T-helper 1 cell treated with Interleukin-12 subunit alpha and Interleukin-12 subunit beta and Interleukin-4 antibody, amounts not matched to agents 30 ng/mL and 1 ng/mL, for 36 hours (primary cell): ENCODE data around the gene CCDC70. TPM values are rescaled to one million over a fixed set of nuclear protein-coding genes. Genes with fewer than 3 reads are reported as not detected.

Experiments used
- intact Hi-C: fragments of 100-400 bp; cut with micrococcal nuclease; formaldehyde crosslinking; loops from one replicate; pipeline ENCODE4 v1.15.1; 2024
- total RNA-seq: library from RNA; stranded (reverse); gene quantifications from 2 replicates; pipeline ENCODE4 v1.2.3, GENCODE V29; 2022

CCDC70 gene
- total RNA-seq, 1 donor from 2014 or later = not detected

DNA sequence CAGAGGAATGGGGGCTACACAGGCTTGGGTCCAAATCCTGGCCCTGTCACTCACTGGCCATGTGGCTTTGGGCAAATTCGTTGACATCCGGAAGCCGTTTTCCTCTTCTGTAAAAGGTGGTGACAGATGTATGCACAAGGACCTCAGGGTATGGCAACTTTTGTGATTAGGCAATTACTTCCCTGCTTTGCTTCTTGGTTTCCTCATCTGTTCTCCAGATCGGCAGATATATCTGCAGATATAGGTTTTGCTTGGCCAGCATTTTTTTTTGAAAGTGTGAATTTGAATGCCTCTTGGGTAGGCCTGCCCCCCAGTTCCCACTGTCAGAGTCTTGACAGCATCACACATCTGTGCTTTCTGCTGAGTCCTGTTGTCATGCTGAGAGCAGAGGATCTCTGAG, 34.5 kb upstream of the CCDC70 start:
- intact Hi-C loops = loop anchor here (1.0 to 10.0 kb wide), 3 partner anchors 8 to 1592 kb away; partner anchors contain the start of gene CKAP2

DNA sequence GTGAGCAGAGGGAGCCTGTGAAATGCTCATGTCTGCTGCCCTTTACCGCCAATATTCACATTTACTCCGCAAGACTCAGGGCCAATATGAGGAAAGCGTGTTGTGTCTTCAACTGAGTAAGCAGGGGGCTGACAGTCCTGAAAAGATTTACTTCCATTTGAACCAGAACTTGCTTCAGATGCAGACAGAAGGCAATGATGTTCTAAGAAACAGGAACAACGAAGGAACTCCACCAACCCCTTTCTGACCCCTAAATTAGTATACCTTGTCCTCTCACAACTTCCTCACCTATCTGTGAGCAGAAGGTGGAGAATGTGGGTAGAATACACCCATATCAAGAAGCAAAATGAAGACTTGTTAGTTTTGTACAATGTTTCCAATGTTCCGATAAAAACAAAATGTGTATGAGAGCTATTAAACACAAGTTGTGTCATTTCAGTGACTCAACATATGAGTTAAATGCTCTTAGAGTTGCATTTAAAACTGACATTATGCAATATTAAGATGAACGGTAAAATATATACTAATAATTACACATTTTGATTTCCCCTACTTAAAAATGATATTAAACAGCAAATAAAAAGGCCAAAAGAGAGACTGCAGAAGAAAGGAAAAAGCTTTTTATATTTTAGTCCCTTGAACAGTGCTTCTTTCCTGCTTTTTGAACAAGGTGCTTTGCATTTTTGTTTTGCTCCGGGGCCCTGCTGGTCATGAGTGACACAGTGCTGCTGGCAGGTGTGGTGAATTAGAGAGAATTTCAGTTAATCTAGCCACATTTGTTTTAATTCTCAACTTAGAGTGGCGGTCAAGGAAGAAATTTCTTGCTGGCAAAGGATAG, 32.8 kb upstream of the CCDC70 start:
- intact Hi-C loops = loop anchor here (5.0 to 10.0 kb wide), 2 partner anchors 628 to 1594 kb away; partner anchors contain the start of gene CKAP2

DNA sequence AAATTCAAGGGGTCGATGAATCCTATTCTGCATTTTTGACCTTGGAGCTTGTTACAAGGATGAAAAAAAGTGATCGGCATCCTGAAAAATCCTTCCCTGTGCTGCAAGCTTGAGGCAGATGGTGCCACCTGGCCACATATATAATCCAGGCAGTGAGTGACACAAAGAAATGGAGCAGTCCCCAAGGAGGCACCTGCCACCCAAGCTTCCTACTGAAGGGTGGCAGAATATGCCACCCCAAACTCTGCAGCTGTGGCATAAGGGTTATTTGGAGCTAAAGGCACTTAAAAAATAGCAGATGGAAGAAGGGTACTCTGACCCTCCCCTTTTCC, 32.2 kb upstream of the CCDC70 start:
- intact Hi-C loops = loop anchor here (5.0 to 10.0 kb wide), 2 partner anchors 628 to 1595 kb away; partner anchors contain the start of gene CKAP2

DNA sequence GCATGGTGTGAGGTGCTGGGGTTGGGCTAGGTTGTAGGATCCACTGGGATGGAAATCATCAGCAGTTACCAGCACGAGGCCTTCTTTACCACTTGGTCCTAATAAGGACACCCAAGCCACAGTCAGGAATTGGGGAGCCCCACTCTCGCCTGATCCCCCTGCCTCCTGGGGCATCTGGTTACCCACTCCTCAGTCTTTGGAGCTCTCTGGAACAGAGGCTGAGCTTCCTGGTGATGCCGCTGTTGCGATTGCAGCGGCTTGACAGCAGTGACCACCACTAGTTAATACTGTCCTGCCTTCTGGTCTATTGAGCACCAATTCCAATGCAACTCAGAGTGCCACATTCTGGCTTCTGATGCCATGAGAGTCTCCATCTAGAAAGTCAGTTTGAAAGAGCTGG, 30.2 kb upstream of the CCDC70 start:
- intact Hi-C loops = no loop called here

DNA sequence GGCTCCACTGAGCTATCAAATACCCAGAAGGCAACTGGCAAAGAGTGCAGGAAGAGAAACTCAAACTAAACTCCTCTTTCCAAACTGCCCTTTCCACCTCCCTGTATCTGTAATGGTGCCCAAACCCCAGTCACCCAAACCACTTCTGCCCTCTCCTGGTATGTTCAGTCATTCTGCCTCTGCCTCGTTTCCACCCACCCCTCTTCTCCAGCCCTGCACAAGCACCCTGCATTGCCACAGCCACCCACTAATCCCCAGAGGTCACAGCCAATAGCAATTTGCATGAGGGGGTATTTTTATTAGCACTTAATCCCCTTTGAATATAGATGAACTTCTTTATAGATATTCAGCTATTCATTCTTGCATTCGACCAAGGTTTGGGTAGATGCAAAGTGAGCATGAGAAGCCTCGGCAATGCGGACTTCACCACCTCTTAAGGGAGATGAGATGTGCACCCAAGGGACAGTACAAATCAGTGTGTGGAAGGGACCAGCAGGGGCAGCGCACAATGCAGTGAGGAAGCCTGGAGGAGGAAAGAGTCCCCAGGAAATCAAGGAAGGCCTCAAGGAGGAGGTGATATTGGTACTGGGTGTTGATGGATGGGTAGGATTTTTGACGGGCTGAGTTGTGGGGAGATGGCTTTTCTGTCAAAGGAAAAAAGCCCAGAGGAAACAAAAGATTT, 29.2 kb upstream of the CCDC70 start:
- intact Hi-C loops = loop anchor here (1.0 kb wide), 5 partner anchors 10 to 707 kb away; partner anchors contain the start of gene DHRS12

DNA sequence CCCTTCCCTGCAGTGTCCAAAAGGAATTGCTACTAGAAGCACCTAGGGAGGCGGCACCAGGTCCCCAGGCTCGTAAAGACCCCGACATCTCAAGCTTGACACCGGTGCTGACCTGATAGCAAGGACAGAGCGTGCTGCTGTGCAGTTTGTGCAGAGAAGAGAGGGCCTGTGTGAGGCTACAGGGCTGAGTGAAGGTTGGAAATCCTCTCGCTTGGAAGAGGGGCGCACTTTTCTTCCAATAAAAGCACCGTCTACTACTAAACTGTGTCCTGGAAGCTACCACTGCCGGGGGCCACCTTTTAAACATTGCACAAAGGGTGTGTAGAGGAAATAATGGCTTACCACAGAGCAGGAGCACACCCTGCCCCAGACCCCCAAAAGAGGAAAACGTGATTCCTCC, 27.8 kb upstream of the CCDC70 start:
- intact Hi-C loops = no loop called here

DNA sequence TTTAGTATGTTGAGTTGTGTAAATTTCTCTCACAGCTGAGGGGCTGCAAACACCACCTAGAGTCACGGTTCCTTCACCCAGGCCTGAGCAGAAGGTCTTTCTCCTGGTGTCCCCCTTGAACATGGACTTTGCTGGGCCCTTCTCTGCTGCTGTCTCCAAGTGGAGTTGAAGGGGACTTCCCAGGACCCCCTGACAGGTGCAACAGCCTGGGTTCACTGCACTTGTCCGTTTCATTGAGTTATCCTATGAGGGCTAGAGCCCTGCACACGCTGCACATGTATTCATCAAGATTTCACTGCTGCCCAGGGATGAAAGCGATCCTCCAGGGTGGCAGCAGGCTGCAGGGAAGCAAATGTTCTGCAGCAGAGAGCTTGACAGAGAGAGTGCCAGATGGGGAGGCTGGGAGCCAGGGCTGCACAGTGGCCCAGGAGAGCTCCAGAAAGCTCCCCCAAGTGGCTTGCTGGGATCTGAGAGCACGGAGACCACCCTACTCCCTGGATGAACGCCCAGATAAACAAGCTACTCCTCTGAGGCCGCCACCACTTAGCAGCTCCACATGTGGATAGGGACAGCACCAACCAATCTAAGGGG, 27.1 kb upstream of the CCDC70 start:
- intact Hi-C loops = no loop called here

DNA sequence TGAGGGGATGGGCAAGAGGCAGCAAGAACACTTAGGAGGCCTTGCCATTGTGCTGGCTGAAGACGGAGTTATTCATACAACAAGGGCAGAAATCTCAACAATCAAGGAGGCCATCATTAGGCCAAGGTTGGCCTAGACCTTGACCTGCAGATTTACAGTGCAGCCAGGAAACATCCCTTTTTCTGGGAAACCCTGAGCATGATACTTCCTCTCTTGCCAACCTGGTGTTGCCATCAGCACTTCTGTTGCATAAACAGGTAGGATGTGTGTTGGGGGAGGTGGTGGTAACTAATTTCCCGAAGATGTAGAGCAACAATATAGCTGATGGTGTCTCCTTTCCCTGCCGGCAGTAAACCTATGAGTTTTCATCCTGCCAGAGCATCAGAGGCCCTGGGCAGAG, 24.8 kb upstream of the CCDC70 start:
- intact Hi-C loops = no loop called here

DNA sequence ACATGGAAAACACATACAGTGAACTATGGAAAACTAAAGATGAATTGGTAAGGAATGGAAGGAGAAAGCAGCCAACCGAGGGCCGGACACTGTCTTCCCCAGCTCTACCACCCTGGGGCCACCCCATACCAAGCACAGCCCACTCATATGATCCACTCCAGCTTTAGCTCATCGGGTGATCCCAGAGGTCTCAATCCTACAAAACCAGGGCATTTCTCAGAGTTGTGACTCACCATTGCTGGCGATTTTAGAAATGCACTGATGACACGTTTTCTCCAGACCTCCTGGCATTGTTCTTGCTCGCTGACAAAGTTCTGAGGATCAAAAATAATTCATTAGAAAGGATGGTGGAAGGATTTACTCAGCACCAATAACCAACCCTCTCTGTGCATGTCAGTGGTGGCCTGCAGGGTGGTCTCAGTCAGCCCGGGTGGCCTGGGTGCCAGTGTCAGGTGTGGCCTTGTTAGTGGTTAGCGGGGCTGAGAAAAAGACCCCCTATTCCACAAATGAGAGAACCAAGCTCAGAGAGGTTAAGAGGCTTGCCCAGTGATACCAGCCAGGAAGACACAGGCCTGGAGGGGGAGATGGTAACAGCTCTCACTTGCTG, 23.4 kb upstream of the CCDC70 start:
- intact Hi-C loops = no loop called here

DNA sequence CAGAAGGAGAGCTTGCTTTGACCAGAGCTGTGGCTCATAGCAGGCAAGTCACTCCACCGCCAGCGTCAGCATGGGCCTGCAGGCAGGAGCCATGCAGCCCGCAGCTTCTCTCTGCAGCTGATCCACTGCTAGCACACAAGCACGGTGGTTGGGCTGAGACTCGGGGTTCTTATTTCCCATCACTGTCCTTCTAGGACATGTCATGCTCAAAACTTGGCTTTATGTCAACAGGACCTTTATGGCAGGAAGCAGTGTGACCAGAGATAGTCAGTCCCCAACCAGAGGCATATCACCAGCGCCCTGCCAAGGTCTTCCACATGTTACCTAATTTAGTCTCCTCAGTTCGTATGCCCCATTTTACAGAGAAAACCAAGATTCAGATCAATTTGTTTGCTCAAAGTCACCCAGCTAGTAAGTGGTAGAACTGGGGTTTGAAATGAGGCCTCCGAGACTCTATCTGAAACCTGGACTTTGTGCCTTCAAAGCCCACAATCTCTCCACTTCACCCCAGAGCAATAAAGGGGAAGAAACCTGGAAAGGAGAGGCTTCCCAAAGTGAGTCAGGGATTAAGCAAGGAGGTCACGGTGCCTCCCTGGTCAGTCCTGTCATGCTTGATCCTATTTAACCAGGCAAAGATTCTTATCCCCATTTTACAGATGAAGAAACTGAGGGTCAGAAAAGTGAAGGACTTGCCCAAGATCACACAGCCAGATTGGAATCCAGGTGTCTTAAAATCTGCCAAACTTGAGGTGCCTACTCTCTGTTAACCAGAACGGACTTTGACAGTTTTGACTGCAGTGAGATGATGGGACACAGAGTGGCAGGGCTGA, 21.8 kb upstream of the CCDC70 start:
- intact Hi-C loops = no loop called here

DNA sequence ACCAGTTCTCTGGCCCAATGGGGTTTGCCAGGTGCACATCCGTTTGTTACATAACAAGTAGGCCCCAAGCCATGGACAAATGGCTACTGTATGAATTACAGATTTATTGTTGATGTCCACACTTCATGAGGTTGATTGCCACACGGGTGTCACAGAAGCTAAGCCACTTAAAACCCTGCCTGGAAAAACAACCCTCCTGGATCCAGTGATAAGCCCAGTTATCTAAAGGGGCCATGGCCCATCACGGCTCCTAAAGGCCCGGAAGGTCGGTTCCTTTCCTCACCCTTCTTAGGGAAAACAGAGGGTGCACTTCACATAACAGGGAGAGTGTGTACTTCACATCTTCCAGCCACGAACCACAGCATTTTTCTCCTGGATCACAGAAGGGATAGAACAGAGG, 20.9 kb upstream of the CCDC70 start:
- intact Hi-C loops = no loop called here

DNA sequence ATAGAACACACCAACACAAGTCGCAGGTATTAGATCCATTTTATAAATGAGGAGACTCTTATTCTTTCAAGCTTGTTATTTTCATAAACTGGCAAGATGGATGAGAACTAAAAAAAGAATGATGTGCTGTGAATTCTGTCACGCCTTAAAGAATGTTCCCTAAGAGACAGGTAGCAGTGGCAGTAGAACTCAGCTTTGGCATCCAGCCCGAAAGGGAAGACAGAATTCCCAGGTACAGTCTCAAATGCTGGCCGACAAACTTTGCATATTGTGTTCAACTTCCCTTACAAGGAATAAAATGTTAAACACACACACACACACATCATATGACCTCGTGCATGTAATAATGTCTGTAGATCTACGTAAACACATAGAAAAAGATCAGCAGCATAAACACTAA, 20.0 kb upstream of the CCDC70 start:
- intact Hi-C loops = no loop called here

DNA sequence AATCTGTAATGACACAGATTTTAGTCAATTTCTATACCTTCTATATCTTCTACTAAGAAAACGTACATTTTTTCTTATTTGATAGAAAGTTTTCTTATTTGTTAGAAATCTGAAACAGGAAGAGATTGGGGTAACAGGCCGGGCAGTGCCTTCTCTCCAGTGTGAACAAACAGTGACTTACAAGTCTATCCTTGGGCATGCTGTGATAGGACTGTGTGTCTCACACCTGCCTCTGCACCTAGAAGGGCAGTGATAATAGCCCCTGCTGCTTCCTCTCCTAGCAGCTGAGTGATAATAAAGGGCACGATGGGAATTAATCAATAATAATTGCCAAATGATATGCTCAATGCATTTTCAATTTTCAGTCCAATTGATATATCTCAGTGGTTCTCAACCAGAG, 18.2 kb upstream of the CCDC70 start:
- intact Hi-C loops = no loop called here

DNA sequence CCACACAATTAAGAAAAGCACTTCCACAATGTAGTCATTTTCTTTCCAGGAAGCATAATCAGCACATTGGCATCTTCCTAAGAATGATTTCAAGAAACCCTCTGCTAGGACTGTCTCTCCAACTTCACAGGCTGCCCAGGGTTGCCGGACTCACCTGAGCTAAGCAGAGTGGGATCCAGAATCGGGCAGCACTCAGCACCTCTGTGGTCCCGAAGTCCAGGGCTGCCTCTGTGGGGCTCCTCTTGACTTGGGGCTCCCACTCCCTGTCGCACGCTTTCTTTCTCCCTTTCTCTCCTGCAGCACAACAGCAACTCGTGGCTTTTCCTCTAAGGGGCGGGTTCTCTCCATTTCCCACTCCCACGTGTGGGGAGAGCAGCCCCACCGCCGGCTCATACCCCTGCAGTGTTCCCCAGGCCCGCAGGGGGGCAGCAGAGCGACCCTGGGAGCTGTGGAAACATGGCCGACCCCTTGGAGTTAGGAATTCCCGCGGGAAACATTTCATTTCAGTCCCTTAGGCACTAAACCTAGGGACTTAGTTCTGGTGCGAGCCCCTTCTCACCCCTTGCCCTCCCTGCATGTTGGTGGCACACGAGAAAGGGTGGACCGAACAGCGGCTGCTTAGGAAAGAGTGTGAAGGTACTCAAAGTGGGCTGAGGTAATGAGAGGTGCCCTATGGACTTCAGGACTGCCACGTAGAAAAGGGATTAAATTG, 16.8 kb upstream of the CCDC70 start, which contains the start of gene TMEM272:
TSS of gene TMEM272 (minus strand) at position 316 of the 712 bp plus-strand sequence. CDS start 6,647 bp downstream, outside the sequence.
- intact Hi-C loops = loop anchor here (1.0 kb wide), 2 partner anchors 30 to 284 kb away; partner anchors contain the start of gene NEK5

DNA sequence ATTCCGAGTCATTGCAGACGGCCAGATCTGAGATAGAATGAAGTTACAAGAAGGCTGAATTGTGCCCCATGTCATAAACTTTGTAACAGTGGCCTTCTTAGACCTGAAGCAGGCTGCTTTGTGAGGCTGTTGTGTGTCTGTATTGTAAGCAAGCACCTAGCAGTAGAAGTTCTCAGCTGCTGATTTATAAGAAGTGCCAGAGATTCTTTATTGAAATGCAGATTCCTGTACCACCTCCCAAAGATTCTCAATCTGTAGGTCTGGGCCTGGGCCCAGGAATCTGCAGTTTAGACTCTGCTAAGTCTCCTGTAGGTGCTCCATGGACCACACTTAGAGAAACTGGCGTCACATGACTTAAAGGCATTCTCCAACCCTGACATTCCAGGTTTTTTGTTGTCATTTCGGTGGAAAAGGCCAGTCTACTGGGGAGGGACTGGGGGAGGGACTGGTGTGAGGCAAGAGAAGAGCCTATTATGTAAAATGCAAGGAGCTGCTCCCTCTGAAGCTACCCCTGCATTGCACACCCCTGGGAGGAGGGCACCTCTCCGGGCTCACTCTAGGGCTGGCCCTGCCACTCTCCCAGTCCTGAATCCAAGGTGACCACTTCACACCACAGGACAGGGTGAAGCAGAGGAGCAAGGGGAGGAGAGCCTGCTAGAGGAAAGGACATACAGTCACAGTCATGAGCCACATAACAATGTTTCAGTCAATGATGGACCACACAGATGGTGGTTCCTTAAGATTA, 16.0 kb upstream of the CCDC70 start:
- intact Hi-C loops = loop anchor here (1.0 kb wide), 2 partner anchors 30 to 284 kb away; partner anchors contain the start of gene NEK5

DNA sequence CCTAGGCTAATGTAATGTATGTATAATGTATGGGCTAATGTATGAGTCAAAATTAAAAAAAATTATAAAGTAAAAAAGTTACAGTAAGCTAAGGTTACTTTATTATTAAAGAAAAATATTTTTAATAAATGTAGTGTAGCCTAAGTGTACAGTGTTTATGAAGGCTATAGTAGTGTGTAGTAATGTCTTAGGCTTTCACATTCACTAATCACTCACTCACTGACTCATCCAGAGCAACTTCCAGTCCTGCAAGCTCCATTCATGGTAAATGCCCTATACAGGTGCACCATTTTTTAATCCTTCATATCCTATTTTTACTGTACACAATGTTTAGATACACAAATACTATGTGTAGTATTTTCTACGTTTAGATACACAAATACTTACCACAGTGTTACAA, 15.0 kb upstream of the CCDC70 start:
- intact Hi-C loops = no loop called here

DNA sequence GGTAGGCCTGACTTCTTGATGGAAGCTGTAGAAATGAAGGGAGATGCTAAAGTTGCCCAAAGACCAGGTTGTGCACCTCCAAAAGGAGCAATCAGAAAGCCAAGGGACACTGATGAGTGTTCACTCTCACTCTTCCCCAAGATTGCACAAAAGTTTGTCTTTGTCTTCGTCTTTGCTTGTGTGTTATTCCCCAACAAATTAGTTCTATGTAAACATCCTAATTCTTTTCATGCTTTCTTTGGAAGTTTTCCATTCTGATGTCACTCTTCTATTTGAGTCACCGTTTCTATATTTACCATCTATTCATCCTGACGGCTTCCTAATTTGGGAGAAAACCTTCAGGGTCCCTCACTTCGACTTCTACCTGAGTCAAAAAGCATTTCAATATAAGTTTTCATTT, 13.1 kb upstream of the CCDC70 start:
- intact Hi-C loops = loop anchor here (1.0 kb wide), 1 partner anchor 33 kb away; no protein-coding TSS in a partner anchor

DNA sequence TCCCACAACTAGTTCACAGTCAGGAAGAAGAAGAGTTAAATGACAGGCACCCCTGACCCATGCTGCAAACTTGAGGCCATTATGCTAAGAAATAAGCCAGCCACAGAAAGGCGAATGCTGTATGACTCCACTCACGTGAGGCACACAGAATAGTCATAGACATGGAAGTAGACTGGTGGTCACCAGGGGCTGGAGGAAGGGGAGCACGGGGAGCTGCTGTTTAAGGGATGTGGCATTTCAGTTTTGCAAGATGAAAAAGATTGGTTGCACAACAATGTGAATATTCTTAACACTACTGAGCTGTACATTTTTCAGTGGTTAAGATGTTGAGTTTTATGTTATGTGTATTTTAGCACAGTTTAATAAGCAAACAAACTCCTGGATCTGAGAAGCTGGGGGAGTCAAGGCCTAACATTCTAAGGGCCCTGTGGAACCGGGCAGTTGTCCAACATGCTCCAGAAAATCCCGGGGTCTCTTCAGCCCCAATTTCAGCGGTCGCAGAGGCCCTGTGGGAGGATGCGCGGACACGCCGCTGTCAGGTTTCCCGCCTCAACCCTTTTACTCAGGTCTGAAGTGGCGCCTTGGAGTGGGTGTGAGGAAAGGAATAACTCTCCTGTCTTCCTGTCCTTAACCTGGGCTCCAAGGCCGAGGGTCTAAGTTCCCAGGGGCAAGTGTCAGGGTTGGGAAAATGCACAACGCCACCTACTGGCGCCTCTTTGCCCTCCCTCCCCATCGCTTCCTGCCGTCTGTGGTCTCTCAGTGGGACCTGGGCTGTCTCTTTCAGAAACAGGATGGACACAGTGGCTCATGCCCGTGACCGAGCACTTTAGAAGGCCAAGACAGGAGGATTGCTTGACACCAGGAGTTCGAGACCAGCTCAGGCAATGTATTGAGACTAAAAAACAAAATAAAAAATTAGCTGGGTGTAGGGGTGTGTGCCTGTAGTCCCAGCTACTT, 12.3 kb upstream of the CCDC70 start:
- intact Hi-C loops = loop anchor here (1.0 kb wide), 1 partner anchor 34 kb away; no protein-coding TSS in a partner anchor
